Loucy (cell line): ENCODE data around the gene IFNG-AS1.

Source experiments
- CTCF ChIP-seq: fragments of 200-600 bp; sonication (generic); conservative IDR thresholded peaks from 2 replicates; pipeline ENCODE4 v1.5.1; 2014; ENCODE audit warnings: mild to moderate bottlenecking, antibody characterized with exemption, low read length
- EZH2phosphoT487 ChIP-seq: fragments of 200-600 bp; IDR thresholded peaks from 2 replicates; pipeline ENCODE4 v1.6.1; 2018; ENCODE audit warnings: antibody characterized with exemption, mild to moderate bottlenecking, moderate library complexity, borderline replicate concordance

GRCh38 chr12:68065687-68066086, 76.4 kb downstream of the IFNG-AS1 start:
- TF ChIP-seq CTCF = no peak
- no peak for TF ChIP-seq EZH2phosphoT487
